HepG2 (cell line): ENCODE data around the gene CFAP61.

ENCODE experiments used
- BHLHE40 ChIP-seq: IDR thresholded peaks from 2 replicates; pipeline ENCODE4 v1.6.1; 2011; ENCODE audit warnings: low read length, improper control_type of control experiment
- CTCF ChIP-seq: sonication (generic); formaldehyde crosslinking; IDR thresholded peaks from 2 replicates; pipeline ENCODE4 v1.5.0; 2020; ENCODE audit warnings: mild to moderate bottlenecking, missing genetic modification reagents, moderate library complexity
- KDM1A ChIP-seq: IDR thresholded peaks from 2 replicates; pipeline ENCODE4 v1.6.1; 2016; ENCODE audit warnings: missing compliant biosample characterization
- KDM3A ChIP-seq: IDR thresholded peaks from 2 replicates; pipeline ENCODE4 v1.6.1; 2018; ENCODE audit warnings: low read depth, missing compliant biosample characterization
- MYC ChIP-seq: sonication (generic); formaldehyde crosslinking; IDR thresholded peaks from 2 replicates; pipeline ENCODE4 v1.9.0; 2021; ENCODE audit warnings: missing genetic modification reagents, borderline replicate concordance
- NR2F1 ChIP-seq, 2 experiments: fragments of 450-650 bp in 1 of 2; formaldehyde crosslinking in 1 of 2; IDR thresholded peaks; 2 replicates each; pipeline versions ENCODE4 v1.5.0 to v1.6.1; 2016 to 2020; ENCODE audit warnings: mild to moderate bottlenecking in 1 of 2, missing compliant biosample characterization in 1 of 2, missing genetic modification reagents in 1 of 2, moderate library complexity in 1 of 2
- POLR2AphosphoS5 ChIP-seq: IDR thresholded peaks from 2 replicates; pipeline ENCODE4 v1.6.1; 2012; ENCODE audit warnings: low read depth, low read length
- RXRA ChIP-seq: sonication (generic); formaldehyde crosslinking; IDR thresholded peaks from 2 replicates; pipeline ENCODE4 v1.5.1; 2020; ENCODE audit warnings: missing genetic modification reagents
- SMARCE1 ChIP-seq: fragments of 450-650 bp; IDR thresholded peaks from 2 replicates; pipeline ENCODE4 v1.6.1; 2017; ENCODE audit warnings: borderline replicate concordance
- ZNF121 ChIP-seq: sonication (generic); formaldehyde crosslinking; IDR thresholded peaks from 2 replicates; pipeline ENCODE4 v1.5.0; 2020; ENCODE audit warnings: mild to moderate bottlenecking, missing genetic modification reagents
- ZNF253 ChIP-seq: sonication (generic); formaldehyde crosslinking; IDR thresholded peaks from 2 replicates; pipeline ENCODE4 v1.8.0; 2022; ENCODE audit warnings: mild to moderate bottlenecking, missing genetic modification reagents, borderline replicate concordance

DNA sequence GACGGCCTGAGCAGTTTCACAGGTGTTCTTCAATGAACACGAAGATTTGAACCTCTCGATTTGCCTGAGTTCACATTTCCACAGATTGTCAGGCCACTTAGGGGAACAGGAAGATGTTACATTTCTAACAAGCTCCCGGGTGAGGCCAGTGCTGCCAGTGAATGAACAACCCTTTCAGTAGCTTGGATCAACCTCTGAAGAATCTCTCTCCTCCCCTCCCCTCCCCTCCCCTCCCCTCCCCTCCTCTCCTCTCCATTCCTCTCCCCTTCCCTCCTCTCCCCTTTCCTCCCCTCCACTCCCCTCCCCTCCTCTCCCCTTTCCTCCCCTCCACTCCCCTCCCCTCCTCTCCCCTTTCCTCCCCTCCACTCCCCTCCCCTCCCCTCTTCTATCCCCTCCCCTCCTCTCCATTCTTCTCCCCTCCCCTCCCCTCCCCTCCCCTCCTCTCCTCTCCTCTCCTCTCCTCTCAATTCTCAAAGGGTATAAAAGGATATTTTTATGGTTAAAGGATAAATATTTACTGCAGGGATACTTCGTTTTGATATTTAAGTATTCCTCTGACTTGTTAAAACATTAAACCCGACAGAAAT is 201.5 kb downstream of the CFAP61 start:
- TF ChIP-seq RXRA (CRISPR knock-in tag) (no peak), ZNF121 (CRISPR knock-in tag) (no peak), SMARCE1 (no peak), CTCF (CRISPR knock-in tag) (no peak), MYC (CRISPR knock-in tag) (no peak), BHLHE40 (no peak), NR2F1 (CRISPR knock-in tag; IDR thresholded peaks at IDR 0.05) (no peak), POLR2AphosphoS5 (no peak), KDM3A (CRISPR knock-in tag) (no peak), KDM1A (no peak), ZNF253 (CRISPR knock-in tag) (no peak)
